CD8-positive, alpha-beta memory T cell (primary cell): ENCODE data around the gene SIPA1L3. TPM values are rescaled to one million over a fixed set of nuclear protein-coding genes. Genes with fewer than 3 reads are reported as not detected.
"Not testable (repeated sequence)": the region's sequence is repeated elsewhere in the genome, so short reads cannot be mapped to it uniquely, and the experiment has no call there.

Experiments
- CTCF ChIA-PET: fragments of 350-600 bp; sonication (Branson Sonifier 250); formaldehyde crosslinking; loops from one replicate; lab custom pipeline; 2021; ENCODE audit warnings: antibody characterized with exemption; lab: Charles Lee
- POLR2A ChIA-PET: fragments of 350-600 bp; sonication (Branson Sonifier 250); formaldehyde crosslinking; loops from one replicate; lab custom pipeline; 2021; ENCODE audit warnings: antibody characterized with exemption; lab: Charles Lee
- DNase-seq, 5 donors: peaks; one replicate each; pipeline versions ENCODE4 v3.0.0 to v3.0.0-alpha.2; 2020 to 2022; ENCODE audit warnings: mixed read lengths in 1 of 5
- H3K27ac ChIP-seq: one replicate; pipeline ENCODE4 v1.7.0; 2013; ENCODE audit warnings: low read depth, mild to moderate bottlenecking, low read length, moderate library complexity
- H3K27me3 ChIP-seq: 2 replicates; pipeline ENCODE4 v1.7.0; 2013; ENCODE audit warnings: low read length, mild to moderate bottlenecking; ENCODE audit not compliant: insufficient read depth, poor library complexity, severe bottlenecking
- H3K36me3 ChIP-seq: 2 replicates; pipeline ENCODE4 v1.7.0; 2013; ENCODE audit warnings: mild to moderate bottlenecking, low read length, moderate library complexity; ENCODE audit not compliant: insufficient read depth
- H3K4me1 ChIP-seq: 2 replicates; pipeline ENCODE4 v1.7.0; 2013; ENCODE audit warnings: mild to moderate bottlenecking, low read length, moderate library complexity; ENCODE audit not compliant: insufficient read depth
- H3K4me3 ChIP-seq: 2 replicates; pipeline ENCODE4 v1.7.0; 2013; ENCODE audit warnings: mild to moderate bottlenecking, low read length
- H3K9me3 ChIP-seq: 2 replicates; pipeline ENCODE4 v1.7.0; 2013; ENCODE audit warnings: mild to moderate bottlenecking, low read length
- H3K27ac Mint-ChIP-seq, 8 donors: one replicate each; pipeline ENCODE4 v1.8.0; 2020 to 2021; ENCODE audit warnings: mixed read lengths in 8 of 8, mild to moderate bottlenecking in 6 of 8, inconsistent platforms in 3 of 8, moderate library complexity in 3 of 8
- H3K27me3 Mint-ChIP-seq, 2 donors: one replicate each; pipeline ENCODE4 v1.8.0; 2020 to 2021; ENCODE audit warnings: mixed read lengths in 2 of 2, mild to moderate bottlenecking in 1 of 2, moderate library complexity in 1 of 2
- H3K36me3 Mint-ChIP-seq, 3 donors: one replicate each; pipeline ENCODE4 v1.8.0; 2020 to 2021; ENCODE audit warnings: mixed read lengths in 3 of 3, inconsistent platforms in 1 of 3, mild to moderate bottlenecking in 1 of 3
- H3K4me1 Mint-ChIP-seq, 3 donors: one replicate each; pipeline ENCODE4 v1.8.0; 2020 to 2021; ENCODE audit warnings: mixed read lengths in 3 of 3, inconsistent platforms in 1 of 3, mild to moderate bottlenecking in 1 of 3
- H3K4me3 Mint-ChIP-seq, 7 donors: one replicate each; pipeline ENCODE4 v1.8.0; 2020 to 2021; ENCODE audit warnings: mixed read lengths in 7 of 7, mild to moderate bottlenecking in 6 of 7, moderate library complexity in 4 of 7, inconsistent platforms in 2 of 7
- H3K9me3 Mint-ChIP-seq, 5 donors: one replicate each; pipeline ENCODE4 v1.8.0; 2020 to 2022; ENCODE audit warnings: mixed read lengths in 5 of 5, mild to moderate bottlenecking in 3 of 5, moderate library complexity in 2 of 5, inconsistent platforms in 1 of 5
- polyA plus RNA-seq: library from polyadenylated mRNA; unstranded; fragments of 300-500 nt; fragmentation: Illumina TruSeq; gene quantifications from one replicate; pipeline ENCODE4 v1.2.3, GENCODE V29; 2021
- total RNA-seq, 2 experiments: library from RNA; stranded (reverse); gene quantifications; one replicate each; pipeline ENCODE4 v1.2.3, GENCODE V29; 2021

Gene SIPA1L3
- total and polyA plus RNA-seq, 3 experiments from 2014 or later = 5.4 to 14.8 (median 11.5) TPM

- Histone ChIP-seq H3K27me3 (no peaks in the 10 kb centered on the region), H3K4me3 (no peak overlapping the region), H3K27ac (no peak overlapping the region), H3K36me3 (no peaks in the 10 kb centered on the region), H3K4me1 (peaks cover 4% of the 10 kb centered on the region), H3K9me3 (no peaks in the 10 kb centered on the region)
- H3K27ac Mint-ChIP-seq = no peak overlapping the region
- no peaks in the 10 kb centered on the region for H3K9me3 Mint-ChIP-seq
- ChIA-PET POLR2A (no interaction called here), CTCF (no interaction called here)
- DNase-seq = no peak
- H3K4me1 Mint-ChIP-seq = peaks cover 0 to 4% (median 4%) of the 10 kb centered on the region in 3 donors
- no peak overlapping the region for H3K4me3 Mint-ChIP-seq
- no peaks in the 10 kb centered on the region for H3K27me3 Mint-ChIP-seq
- H3K36me3 Mint-ChIP-seq = peaks cover 0 to 7% (median 2%) of the 10 kb centered on the region in 3 donors
Measured at GRCh38 chr19:38064661-38065425, 157.8 kb downstream of the SIPA1L3 start.

GRCh38 chr19:38065775-38066174 is 158.8 kb downstream of the SIPA1L3 start:
- H3K4me1 Mint-ChIP-seq, H3K4me1 ChIP-seq, H3K27ac Mint-ChIP-seq, H3K27me3 ChIP-seq, H3K4me3 ChIP-seq, H3K9me3 ChIP-seq, DNase-seq, H3K9me3 Mint-ChIP-seq, POLR2A ChIA-PET, H3K4me3 Mint-ChIP-seq, H3K27me3 Mint-ChIP-seq, H3K27ac ChIP-seq, H3K36me3 ChIP-seq, CTCF ChIA-PET, H3K36me3 Mint-ChIP-seq: not testable (repeated sequence)

DNA sequence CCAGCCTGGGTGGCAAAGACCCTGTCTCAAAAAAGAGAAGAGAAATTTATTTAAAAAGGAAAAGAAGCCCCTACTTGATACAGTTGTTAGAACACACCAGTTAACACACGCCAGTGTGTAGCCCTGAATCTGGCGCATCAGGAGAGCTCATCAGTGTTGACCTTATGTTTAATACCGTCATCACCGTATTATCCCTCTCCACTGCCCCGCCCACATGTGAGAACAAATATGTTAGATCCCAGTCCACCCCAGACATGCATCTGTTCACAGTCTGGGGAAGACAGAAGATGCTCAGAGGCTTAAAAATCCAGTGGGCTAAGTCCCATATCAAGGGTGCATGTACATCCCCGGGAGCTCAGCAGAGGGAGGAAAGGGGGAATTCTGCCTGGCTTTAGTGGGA is 161.8 kb downstream of the SIPA1L3 start:
- Mint-ChIP-seq H3K4me3 (no peak overlapping the region), H3K27ac (no peak overlapping the region), H3K9me3 (no peaks in the 10 kb centered on the region), H3K4me1 (no peaks in the 10 kb centered on the region), H3K27me3 (no peaks in the 10 kb centered on the region), H3K36me3 (peaks cover 0 to 4% (median 2%) of the 10 kb centered on the region in 3 donors)
- Histone ChIP-seq H3K4me3 (no peak overlapping the region), H3K27me3 (no peaks in the 10 kb centered on the region), H3K4me1 (no peaks in the 10 kb centered on the region), H3K27ac (no peak overlapping the region), H3K36me3 (no peaks in the 10 kb centered on the region), H3K9me3 (no peaks in the 10 kb centered on the region)
- ChIA-PET CTCF (no interaction called here), POLR2A (no interaction called here)
- DNase-seq = no peak

- Histone ChIP-seq H3K4me3 (no peak overlapping the region), H3K27me3 (no peaks in the 10 kb centered on the region), H3K36me3 (no peaks in the 10 kb centered on the region), H3K4me1 (no peaks in the 10 kb centered on the region), H3K27ac (no peak overlapping the region), H3K9me3 (no peaks in the 10 kb centered on the region)
- Mint-ChIP-seq H3K9me3 (no peaks in the 10 kb centered on the region), H3K4me1 (no peaks in the 10 kb centered on the region), H3K27me3 (no peaks in the 10 kb centered on the region), H3K36me3 (peaks cover 0 to 4% (median 0%) of the 10 kb centered on the region in 3 donors), H3K27ac (no peak overlapping the region), H3K4me3 (no peak overlapping the region)
- DNase-seq = no peak
- POLR2A ChIA-PET = no interaction called here
- CTCF ChIA-PET = no interaction called here
Measured at GRCh38 chr19:38070573-38070972, 163.6 kb downstream of the SIPA1L3 start.

GRCh38 chr19:38071054-38071453 is 164.0 kb downstream of the SIPA1L3 start:
- H3K27ac Mint-ChIP-seq, DNase-seq, H3K4me3 ChIP-seq, H3K36me3 Mint-ChIP-seq, H3K27ac ChIP-seq, H3K36me3 ChIP-seq, CTCF ChIA-PET, H3K27me3 ChIP-seq, H3K4me1 Mint-ChIP-seq, H3K27me3 Mint-ChIP-seq, H3K4me1 ChIP-seq, H3K4me3 Mint-ChIP-seq, H3K9me3 Mint-ChIP-seq, H3K9me3 ChIP-seq, POLR2A ChIA-PET: not testable (repeated sequence)

- ChIA-PET POLR2A (no interaction called here), CTCF (no interaction called here)
- H3K4me3 ChIP-seq = no peak overlapping the region
- Mint-ChIP-seq H3K36me3 (peaks cover 4 to 8% (median 5%) of the 10 kb centered on the region in 3 donors), H3K9me3 (no peaks in the 10 kb centered on the region), H3K4me3 (no peak overlapping the region), H3K27ac (peak overlapping the region in 1 of 8 donors; percentile 42), H3K27me3 (peaks cover 0 to 2% of the 10 kb centered on the region in 2 donors), H3K4me1 (no peaks in the 10 kb centered on the region)
- H3K9me3 ChIP-seq = peaks cover 4% of the 10 kb centered on the region
- no peaks in the 10 kb centered on the region for H3K4me1 ChIP-seq
- no peaks in the 10 kb centered on the region for H3K27me3 ChIP-seq
- no peak overlapping the region for H3K27ac ChIP-seq
- H3K36me3 ChIP-seq = no peaks in the 10 kb centered on the region
- DNase-seq = no peak
Measured at GRCh38 chr19:38071647-38072046, 164.6 kb downstream of the SIPA1L3 start.

- Histone ChIP-seq H3K27me3 (no peaks in the 10 kb centered on the region), H3K36me3 (no peaks in the 10 kb centered on the region), H3K9me3 (peaks cover 5% of the 10 kb centered on the region), H3K4me3 (no peak overlapping the region), H3K4me1 (no peaks in the 10 kb centered on the region), H3K27ac (no peak overlapping the region)
- Mint-ChIP-seq H3K36me3 (peaks cover 5 to 6% (median 6%) of the 10 kb centered on the region in 3 donors), H3K9me3 (no peaks in the 10 kb centered on the region), H3K4me3 (no peak overlapping the region), H3K27me3 (peaks cover 0 to 2% of the 10 kb centered on the region in 2 donors), H3K4me1 (no peaks in the 10 kb centered on the region), H3K27ac (peak overlapping the region in 2 of 8 donors; percentile 2 to 88)
- ChIA-PET CTCF (no interaction called here), POLR2A (no interaction called here)
- no peak for DNase-seq
Measured at GRCh38 chr19:38072776-38073750, 166.1 kb downstream of the SIPA1L3 start.
